ENCODE measurements around the gene CHRNE. TPM values are rescaled to one million over a fixed set of nuclear protein-coding genes. Genes with fewer than 3 reads are reported as not detected.
"Not testable (repeated sequence)": the region's sequence is repeated elsewhere in the genome, so short reads cannot be mapped to it uniquely, and the experiment has no call there.

Gene CHRNE
- polyA plus RNA-seq, 3 donors: 1.0 to 1.4 (median 1.1) TPM

DNA sequence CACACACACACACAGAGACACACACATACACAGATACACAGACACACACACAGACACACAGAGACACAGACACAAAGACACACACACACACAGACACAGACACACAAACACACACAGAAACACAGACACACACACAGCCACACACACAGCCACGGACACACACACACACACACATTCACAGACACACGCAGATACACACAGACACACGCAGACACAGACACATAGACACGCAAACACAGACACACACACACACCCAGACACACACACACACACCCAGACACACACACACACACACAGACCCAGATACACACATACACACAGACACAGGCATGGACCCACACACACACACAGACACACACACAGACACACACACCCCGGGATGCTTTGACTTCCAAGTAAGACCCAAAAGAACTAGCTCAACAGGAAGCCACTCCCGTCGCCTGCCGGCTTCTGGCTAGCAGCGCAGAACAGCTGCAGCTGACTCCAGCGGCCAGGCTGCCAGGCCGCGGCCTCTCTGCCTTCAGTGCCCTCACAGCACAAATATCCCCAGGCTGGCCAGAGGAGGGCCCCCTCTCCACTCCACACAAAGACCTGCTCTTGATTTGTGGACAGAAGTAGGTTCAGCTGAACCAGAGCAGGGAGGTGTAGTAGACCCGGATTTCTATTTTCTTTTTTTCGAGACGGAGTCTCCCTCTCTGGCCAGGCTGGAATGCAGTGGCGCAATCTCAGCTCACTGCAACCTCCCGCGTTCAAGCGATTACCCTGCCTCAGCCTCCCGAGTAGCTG, 6.0 kb upstream of the CHRNE start:
- peak in 2 of 3 donors; percentile 69 to 78 for DNase-seq (ENCODE audit: low read depth in 3 of 3, low spot score in 2 of 3)

- DNase-seq (ENCODE audit: low read depth in 3 of 3, low spot score in 2 of 3): no peak
Measured at GRCh38 chr17:4908301-4908700, 5.4 kb upstream of the CHRNE start.

DNA sequence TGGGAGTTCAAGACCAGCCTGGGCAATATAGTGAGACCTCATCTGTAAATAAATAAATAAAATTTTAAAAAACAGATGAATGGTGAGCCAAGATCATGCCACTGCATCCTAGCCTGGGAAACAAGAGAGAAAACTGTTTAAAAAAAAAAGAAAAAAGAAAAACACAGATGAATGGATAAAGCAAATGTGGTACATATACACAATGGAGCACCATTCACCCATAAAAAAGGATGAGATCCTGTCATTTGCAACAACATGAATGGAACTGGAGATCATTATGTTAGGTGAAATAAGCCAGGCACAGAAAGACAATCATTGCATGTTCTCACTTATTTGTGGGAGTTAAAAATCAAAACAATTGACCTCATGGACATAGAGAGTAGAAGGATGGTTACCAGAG, 3.7 kb upstream of the CHRNE start:
- DNase-seq (ENCODE audit: low read depth in 3 of 3, low spot score in 2 of 3): not testable (repeated sequence)

GRCh38 chr17:4902540-4902939, 358 bp downstream of the CHRNE start:
- DNase-seq (ENCODE audit: low read depth in 3 of 3, low spot score in 2 of 3): no peak

GRCh38 chr17:4901648-4902344, 1.1 kb downstream of the CHRNE start:
- DNase-seq (ENCODE audit: low read depth in 3 of 3, low spot score in 2 of 3): no peak

DNA sequence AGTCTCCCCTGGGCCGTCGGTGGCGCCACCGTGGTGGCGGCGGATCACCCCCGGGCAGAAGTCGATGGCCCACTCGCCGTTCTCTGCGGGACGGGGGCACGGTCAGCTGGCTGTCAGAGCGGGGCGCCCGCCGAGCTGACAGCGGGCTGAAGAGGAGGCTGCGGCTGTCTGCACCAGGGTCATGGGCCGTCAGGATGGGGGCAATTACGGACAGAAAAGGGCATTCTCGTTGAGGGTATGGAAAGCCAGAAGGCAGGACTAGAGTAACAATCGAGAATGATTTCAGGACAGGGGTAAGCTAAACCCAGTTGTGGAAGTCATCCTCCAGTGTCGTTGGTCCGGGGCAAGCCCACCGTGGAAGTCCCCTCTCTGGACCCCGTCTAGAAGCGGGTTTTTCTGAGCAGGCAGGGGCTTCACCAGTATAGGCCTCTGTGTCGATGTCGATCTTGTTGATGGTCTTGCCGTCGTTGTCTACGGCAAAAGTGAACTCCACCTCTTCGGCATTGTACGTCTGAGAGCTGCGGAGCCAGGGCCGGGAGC, 1.7 kb downstream of the CHRNE start:
- DNase-seq (ENCODE audit: low read depth in 3 of 3, low spot score in 2 of 3): no peak

DNA sequence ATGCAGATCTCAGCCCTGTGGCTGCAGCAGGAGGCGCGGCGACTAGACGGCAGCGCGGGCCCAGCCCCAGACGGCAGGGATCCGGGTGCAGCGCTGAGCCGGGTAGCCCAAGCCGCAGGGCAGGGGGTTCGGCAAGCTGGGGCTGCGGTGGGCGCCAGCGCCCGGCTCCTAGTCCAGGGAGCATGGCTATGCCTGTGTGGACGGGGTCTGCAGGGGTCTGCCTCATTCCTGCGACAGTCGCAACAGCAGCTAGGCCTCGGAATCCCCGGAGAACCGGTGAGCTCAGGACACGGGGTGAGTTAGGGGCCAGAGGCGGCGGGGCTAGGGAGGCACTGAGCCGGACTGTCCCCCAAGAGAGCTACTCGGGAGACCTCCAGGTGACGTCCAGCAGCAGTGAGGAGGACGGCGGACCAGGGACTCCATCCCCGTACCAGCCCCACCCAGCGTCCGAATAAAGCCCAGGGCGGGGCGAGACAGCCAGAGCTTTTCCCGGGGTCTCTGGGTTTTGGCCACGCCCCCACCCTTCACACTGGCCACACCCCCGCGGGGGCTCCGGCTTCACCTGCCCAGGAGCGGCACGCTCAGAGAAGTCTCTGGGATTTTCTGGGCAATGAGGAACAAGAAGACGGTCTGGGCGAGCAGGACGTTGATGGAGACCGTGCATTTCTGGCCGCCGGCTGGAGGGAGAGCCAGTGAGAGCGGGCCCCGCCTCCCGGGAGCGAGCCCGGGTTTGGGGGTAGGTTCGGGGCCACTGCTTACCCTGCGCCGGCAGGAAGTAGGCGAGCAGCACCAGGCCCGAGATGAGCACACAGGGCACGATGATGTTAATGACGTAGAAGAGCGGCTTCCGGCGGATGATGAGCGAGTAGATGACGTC, 2.4 kb downstream of the CHRNE start:
- no peak for DNase-seq (ENCODE audit: low read depth in 3 of 3, low spot score in 2 of 3)

DNA sequence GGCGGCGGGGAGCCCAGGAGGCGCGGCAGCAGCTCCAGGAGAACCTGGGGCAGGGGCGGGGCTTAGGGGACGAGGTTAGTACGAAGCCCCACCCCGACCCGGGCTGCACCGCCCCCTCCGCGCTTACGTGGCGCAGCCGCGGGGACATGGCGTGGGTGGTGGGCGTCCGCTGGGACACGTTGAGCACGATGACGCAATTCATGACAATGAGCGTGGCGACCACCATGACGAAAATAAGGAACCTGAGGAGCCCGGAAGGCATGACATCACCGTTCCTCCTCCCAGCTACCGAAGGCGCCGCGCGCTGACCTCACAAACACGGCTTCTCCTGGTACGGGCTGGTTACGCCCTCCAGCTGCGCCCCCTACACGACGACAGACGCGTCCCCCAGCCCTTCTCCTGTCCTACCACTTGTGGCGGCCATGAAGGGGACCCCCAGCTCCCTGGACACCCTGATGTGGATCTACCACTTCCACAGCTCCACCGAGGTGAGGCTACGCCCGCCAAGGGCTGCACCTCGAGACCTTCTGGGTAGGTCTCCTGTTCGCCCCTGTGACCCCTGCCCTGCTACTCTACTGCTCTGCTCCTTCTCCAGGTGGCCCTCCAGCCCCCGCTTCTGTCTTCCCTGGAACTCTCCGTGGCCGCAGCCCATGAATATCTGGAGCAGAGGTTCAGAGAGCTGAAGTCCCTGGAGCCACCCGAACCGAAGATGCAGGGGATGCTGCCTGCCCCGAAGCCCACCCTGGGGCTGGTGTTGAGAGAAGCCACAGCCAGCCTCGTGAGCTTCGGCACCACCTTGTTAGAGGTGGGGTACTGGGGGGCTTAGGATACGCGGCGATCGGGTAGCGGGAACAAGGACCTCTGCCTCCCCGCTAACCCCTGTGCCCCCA, 3.3 kb downstream of the CHRNE start, which contains the start of gene C17orf107:
Gene C17orf107, plus strand, starts transcription at position 196 of the 890 bp plus-strand sequence. Its CDS starts 227 bp downstream, at position 423.
- DNase-seq (ENCODE audit: low read depth in 3 of 3, low spot score in 2 of 3): no peak

- no peak for DNase-seq (ENCODE audit: low read depth in 3 of 3, low spot score in 2 of 3)
Measured at GRCh38 chr17:4898927-4899326, 4.0 kb downstream of the CHRNE start.

DNA sequence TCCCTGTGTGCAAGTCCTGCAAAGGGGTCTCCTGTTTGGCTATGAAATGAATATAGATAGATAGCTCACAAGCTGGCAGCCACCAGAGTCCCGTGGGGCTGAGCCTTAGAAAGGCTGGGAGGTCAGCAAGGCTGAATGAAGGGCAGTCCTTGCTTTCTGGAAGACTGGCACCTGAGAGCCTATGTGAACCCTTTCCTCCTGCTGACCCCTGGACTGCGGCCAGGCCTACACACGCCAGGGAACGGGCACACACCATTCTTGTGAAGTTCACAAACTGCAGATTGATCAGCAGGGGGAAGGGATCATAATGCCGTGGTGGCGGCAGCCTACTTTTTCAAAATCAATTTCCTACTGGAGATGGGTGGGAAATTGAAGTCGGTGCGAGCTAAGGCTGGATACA, 4.5 kb downstream of the CHRNE start:
- DNase-seq (ENCODE audit: low read depth in 3 of 3, low spot score in 2 of 3): no peak

DNA sequence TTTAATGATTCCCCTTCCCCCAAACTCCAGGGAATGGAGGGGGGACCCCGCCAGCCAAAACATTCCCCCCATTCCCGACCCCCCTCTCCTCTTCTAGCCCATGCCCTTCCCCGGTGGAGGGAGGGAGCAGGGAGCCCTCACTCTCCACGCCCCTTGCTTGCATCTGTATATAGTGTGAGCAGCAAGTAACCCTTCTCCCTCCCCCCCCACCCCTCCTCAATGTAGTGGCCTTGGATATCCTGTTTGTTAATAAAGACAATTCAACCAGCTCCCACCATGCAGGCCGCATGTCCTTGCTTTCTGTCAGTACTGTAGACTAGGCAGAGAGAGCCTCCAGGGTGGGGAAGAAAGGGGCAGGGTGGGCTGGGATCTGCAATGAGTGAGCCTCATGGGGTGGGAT, 5.1 kb downstream of the CHRNE start:
- no peak for DNase-seq (ENCODE audit: low read depth in 3 of 3, low spot score in 2 of 3)

- no peak for DNase-seq (ENCODE audit: low read depth in 3 of 3, low spot score in 2 of 3)
Measured at GRCh38 chr17:4897198-4897687, 5.7 kb downstream of the CHRNE start.

DNA sequence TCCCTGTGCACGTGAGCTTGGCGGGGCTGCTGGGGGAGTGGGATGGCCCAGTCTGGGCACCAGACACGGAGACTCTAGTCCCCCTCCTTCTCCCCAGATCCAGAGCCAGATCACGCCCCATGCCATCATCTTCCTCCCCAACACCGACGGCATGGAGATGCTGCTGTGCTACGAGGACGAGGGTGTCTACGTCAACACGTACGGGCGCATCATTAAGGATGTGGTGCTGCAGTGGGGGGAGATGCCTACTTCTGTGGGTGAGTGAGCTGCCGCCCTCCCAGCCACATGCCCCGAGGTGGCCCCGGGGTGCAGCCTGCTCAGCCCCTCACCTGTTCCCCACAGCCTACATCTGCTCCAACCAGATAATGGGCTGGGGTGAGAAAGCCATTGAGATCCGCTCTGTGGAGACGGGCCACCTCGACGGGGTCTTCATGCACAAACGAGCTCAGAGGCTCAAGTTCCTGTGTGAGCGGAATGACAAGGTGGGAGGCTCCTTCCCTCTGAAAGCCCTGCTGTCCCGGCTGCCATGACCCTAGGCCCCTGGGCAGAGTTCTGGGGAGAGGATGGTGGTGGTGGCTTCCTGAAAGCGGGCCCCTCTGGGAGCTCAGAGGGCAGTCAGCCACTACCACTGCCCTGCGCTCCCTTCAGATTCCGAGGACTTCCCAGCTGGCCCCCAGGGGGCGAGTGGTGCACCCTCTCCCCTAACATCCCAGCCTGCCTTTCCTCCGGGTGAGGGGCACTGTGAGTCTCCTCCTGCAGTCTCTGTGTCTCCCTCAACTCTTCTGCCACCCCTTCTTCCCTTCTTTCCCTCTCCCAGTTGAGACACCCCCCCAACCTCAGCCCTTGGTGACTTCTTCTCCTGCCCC, 6.3 kb downstream of the CHRNE start:
- DNase-seq (ENCODE audit: low read depth in 3 of 3, low spot score in 2 of 3): no peak

GRCh38 chr17:4895657-4896331, 7.1 kb downstream of the CHRNE start:
- no peak for DNase-seq (ENCODE audit: low read depth in 3 of 3, low spot score in 2 of 3)

GRCh38 chr17:4895121-4895520, 7.8 kb downstream of the CHRNE start:
- DNase-seq (ENCODE audit: low read depth in 3 of 3, low spot score in 2 of 3): no peak

GRCh38 chr17:4893721-4894560, 9.0 kb downstream of the CHRNE start:
- DNase-seq (ENCODE audit: low read depth in 3 of 3, low spot score in 2 of 3): no peak

- DNase-seq (ENCODE audit: low read depth in 3 of 3, low spot score in 2 of 3): no peak
Measured at GRCh38 chr17:4893272-4893671, 9.6 kb downstream of the CHRNE start.
